Adrenal gland (tissue), 12 donors: ENCODE data around the gene ALDH7A1. TPM values are rescaled to one million over a fixed set of nuclear protein-coding genes. Genes with fewer than 3 reads are reported as not detected.

Experiments
- DNase-seq, 7 donors: peaks; one replicate each; pipeline ENCODE4 v3.0.0-alpha.2; 2019 to 2020
- H3K27ac ChIP-seq, 5 donors: fragments of 200-600 bp; sonication (generic) in 4 of 5; 1 replicate in 3 of 5; 2 replicates in 2 of 5; pipeline versions ENCODE4 v1.5.1 to v1.8.0; 2016 to 2020; ENCODE audit warnings: mild to moderate bottlenecking in 1 of 5
- H3K27me3 ChIP-seq: fragments of 200-600 bp; 2 replicates; pipeline ENCODE4 v1.8.0; 2021
- H3K36me3 ChIP-seq, 2 donors: fragments of 200-600 bp; replicated peaks in 1 of 2; 1 replicate in 1 of 2; 2 replicates in 1 of 2; pipeline versions ENCODE4 v1.5.1 to v1.8.0; 2018 to 2022
- H3K4me1 ChIP-seq, 2 donors: fragments of 200-600 bp; replicated peaks in 1 of 2; 1 replicate in 1 of 2; 2 replicates in 1 of 2; pipeline versions ENCODE4 v1.5.1 to v1.8.0; 2018 to 2021
- H3K4me3 ChIP-seq, 4 donors: fragments of 200-600 bp; sonication (generic) in 3 of 4; one replicate each; pipeline ENCODE4 v1.5.1; 2016 to 2018
- H3K9me3 ChIP-seq, 3 donors: fragments of 200-600 bp; sonication (generic) in 1 of 3; replicated peaks in 1 of 3; 1 replicate in 2 of 3; 2 replicates in 1 of 3; pipeline versions ENCODE4 v1.5.1 to v1.8.0; 2016 to 2021
- POLR2A ChIP-seq, 2 donors: fragments of 450-650 bp; IDR thresholded peaks; one replicate each; pipeline ENCODE4 v1.6.1; 2017; ENCODE audit warnings: antibody characterized with exemption in 2 of 2, mild to moderate bottlenecking in 2 of 2, moderate library complexity in 1 of 2
- WGBS, 4 donors: extraction: QIAGEN DNeasy Blood & Tissue Kit in 2 of 4; methylation state at CpG; one replicate each; pipeline versions ENCODE4 v1.1.5 to v1.1.7; 2013 to 2017; 5-methylcytosine and 5-hydroxymethylcytosine counted together
- intact Hi-C, 2 donors: fragments of 100-400 bp; cut with DNase I; formaldehyde crosslinking; loops; one replicate each; pipeline versions ENCODE4 v1.14.1 to v1.15.0; 2022 to 2023
- polyA plus RNA-seq, 3 donors: library from polyadenylated mRNA; stranded (reverse); fragments of 200-250 nt in 2 of 3; fragments of 350-450 nt in 1 of 3; fragmentation: Illumina TruSeq in 1 of 3; extraction: RNeasy Lipid Tissue Mini Kit (QIAGEN cat#74804) in 1 of 3; gene quantifications; one replicate each; pipeline ENCODE4 v1.2.3, GENCODE V29; 2013 to 2014
- total RNA-seq, 9 donors: library from RNA; depleted of rRNA in 4 of 9; stranded (reverse); fragments of >200 nt in 4 of 9; fragments of 120-200 nt in 1 of 9; fragmentation: NEBNext Ultra II Directional in 1 of 9; extraction: Animal tissue kit (Norgen Biotek cat#: 25700) in 1 of 9; gene quantifications; one replicate each; pipeline versions ENCODE4 v1.1.0 to v1.2.4, GENCODE V29; 2013 to 2023
- TF ChIP-seq, protein P1 (sequence below), 6 experiments: fragments of 450-650 bp in 4 of 6; fragments of 200-600 bp in 2 of 6; sonication (generic) in 1 of 6; IDR thresholded peaks; 1 replicate in 5 of 6; 2 replicates in 1 of 6; pipeline versions ENCODE4 v1.5.1 to v1.8.0; 2016 to 2021; ENCODE audit warnings: antibody characterized with exemption in 6 of 6, mild to moderate bottlenecking in 2 of 6, moderate library complexity in 1 of 6
- donor health status: healthy with polysubstance abuse.
- donor health status: Bipolar disorder and iron deficiency.
- donor health status: DM: yes; HTN: yes; CAD: no.
- donor health status: DM: no; HTN: no; CAD: no.
- donor health status: DM: no; HTN: no; CAD: no.
- donor health status: DM: yes; HTN: yes; CAD: no.

ALDH7A1 gene
- total and polyA plus RNA-seq, 12 donors, result 34.6 to 112 (median 66.2) TPM

GRCh38 chr5:126636956-126637355 lies 41.9 kb upstream of the ALDH7A1 start:
- TF ChIP-seq POLR2A (IDR thresholded peaks at IDR 0.05), result no peak
- TF ChIP-seq, protein P1, sequence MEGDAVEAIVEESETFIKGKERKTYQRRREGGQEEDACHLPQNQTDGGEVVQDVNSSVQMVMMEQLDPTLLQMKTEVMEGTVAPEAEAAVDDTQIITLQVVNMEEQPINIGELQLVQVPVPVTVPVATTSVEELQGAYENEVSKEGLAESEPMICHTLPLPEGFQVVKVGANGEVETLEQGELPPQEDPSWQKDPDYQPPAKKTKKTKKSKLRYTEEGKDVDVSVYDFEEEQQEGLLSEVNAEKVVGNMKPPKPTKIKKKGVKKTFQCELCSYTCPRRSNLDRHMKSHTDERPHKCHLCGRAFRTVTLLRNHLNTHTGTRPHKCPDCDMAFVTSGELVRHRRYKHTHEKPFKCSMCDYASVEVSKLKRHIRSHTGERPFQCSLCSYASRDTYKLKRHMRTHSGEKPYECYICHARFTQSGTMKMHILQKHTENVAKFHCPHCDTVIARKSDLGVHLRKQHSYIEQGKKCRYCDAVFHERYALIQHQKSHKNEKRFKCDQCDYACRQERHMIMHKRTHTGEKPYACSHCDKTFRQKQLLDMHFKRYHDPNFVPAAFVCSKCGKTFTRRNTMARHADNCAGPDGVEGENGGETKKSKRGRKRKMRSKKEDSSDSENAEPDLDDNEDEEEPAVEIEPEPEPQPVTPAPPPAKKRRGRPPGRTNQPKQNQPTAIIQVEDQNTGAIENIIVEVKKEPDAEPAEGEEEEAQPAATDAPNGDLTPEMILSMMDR (IDR thresholded peaks at IDR 0.05), result no peak
- Histone ChIP-seq H3K36me3 (no peaks in the 10 kb centered on the region), H3K4me1 (no peaks in the 10 kb centered on the region), H3K4me3 (no peak overlapping the region), H3K9me3 (no peaks in the 10 kb centered on the region), H3K27me3 (no peaks in the 10 kb centered on the region), H3K27ac (no peak overlapping the region)
- 65 to 73% (median 71%) methylated on average over 1 of the region's 1 CpG for WGBS, 4 donors
- DNase-seq, result no peak
- intact Hi-C loops, result no loop called here

GRCh38 chr5:126635585-126635984 lies 40.6 kb upstream of the ALDH7A1 start:
- Histone ChIP-seq H3K27ac (no peak overlapping the region), H3K9me3 (no peaks in the 10 kb centered on the region), H3K4me1 (no peaks in the 10 kb centered on the region), H3K4me3 (no peak overlapping the region), H3K27me3 (no peaks in the 10 kb centered on the region), H3K36me3 (no peaks in the 10 kb centered on the region)
- intact Hi-C loops, result no loop called here
- DNase-seq, result no peak
- WGBS, 4 donors, result 74 to 98% (median 94%) methylated on average over 3 of the region's 3 CpGs
- no peak for TF ChIP-seq POLR2A (IDR thresholded peaks at IDR 0.05)
- TF ChIP-seq, protein P1 (IDR thresholded peaks at IDR 0.05), result no peak

DNA sequence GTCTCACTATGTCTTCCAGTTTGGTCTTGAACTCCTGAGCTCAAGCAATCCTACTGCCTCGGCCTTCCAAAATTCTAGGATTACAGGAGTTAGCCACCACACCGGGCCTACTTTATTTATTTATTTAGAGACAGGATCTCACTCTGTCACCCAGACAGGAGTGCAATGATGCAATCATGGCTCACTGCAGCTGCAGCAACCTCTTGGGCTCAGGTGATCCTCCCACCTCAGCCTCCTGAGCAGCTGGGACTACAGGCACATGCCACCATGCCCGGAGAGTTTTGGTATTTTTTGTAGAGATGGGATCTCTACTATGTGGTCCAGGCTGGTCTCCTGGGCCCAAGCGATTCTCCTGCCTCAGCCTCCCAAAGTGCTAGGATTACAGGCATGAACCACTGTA lies 38.5 kb upstream of the ALDH7A1 start:
- no peak for DNase-seq
- 89 to 97% (median 93%) methylated on average over 3 to 4 of the region's 4 CpGs for WGBS, 4 donors

GRCh38 chr5:126631920-126632319 lies 36.9 kb upstream of the ALDH7A1 start:
- 64 to 73% (median 68%) methylated on average over 3 of the region's 3 CpGs for WGBS, 4 donors
- no peak for TF ChIP-seq POLR2A (IDR thresholded peaks at IDR 0.05)
- TF ChIP-seq, protein P1 (IDR thresholded peaks at IDR 0.05), result no peak
- intact Hi-C loops, result no loop called here
- Histone ChIP-seq H3K27me3 (no peaks in the 10 kb centered on the region), H3K9me3 (no peaks in the 10 kb centered on the region), H3K4me3 (no peak overlapping the region), H3K4me1 (no peaks in the 10 kb centered on the region), H3K27ac (no peak overlapping the region), H3K36me3 (no peaks in the 10 kb centered on the region)
- no peak for DNase-seq

More for the DNA sequence above, 38.5 kb upstream of the ALDH7A1 start:
- no peaks in the 10 kb centered on the region for H3K27me3 ChIP-seq
- intact Hi-C loops, result no loop called here
- no peak overlapping the region for H3K4me3 ChIP-seq
- H3K4me1 ChIP-seq, result no peaks in the 10 kb centered on the region
- no peak for TF ChIP-seq POLR2A (IDR thresholded peaks at IDR 0.05)
- no peaks in the 10 kb centered on the region for H3K9me3 ChIP-seq
- no peaks in the 10 kb centered on the region for H3K36me3 ChIP-seq
- H3K27ac ChIP-seq, result no peak overlapping the region

GRCh38 chr5:126628102-126628501 lies 33.1 kb upstream of the ALDH7A1 start:
- 92 to 98% (median 96%) methylated on average over 11 of the region's 11 CpGs for whole genome bisulfite sequencing, 4 donors
- Histone ChIP-seq H3K27ac (no peak overlapping the region), H3K9me3 (no peaks in the 10 kb centered on the region), H3K4me1 (peaks cover 8 to 20% of the 10 kb centered on the region in 2 donors), H3K27me3 (no peaks in the 10 kb centered on the region), H3K4me3 (no peak overlapping the region), H3K36me3 (peaks cover 0 to 8% of the 10 kb centered on the region in 2 donors)
- DNase-seq, result no peak
- TF ChIP-seq, protein P1 (IDR thresholded peaks at IDR 0.05), result no peak
- TF ChIP-seq POLR2A (IDR thresholded peaks at IDR 0.05), result no peak
- intact Hi-C loops, result no loop called here
